ENCODE data around the gene TMSB4X.
"Not testable (repeated sequence)": the region's sequence is repeated elsewhere in the genome, so short reads cannot be mapped to it uniquely, and the experiment has no call there.

Gene TMSB4X

DNA sequence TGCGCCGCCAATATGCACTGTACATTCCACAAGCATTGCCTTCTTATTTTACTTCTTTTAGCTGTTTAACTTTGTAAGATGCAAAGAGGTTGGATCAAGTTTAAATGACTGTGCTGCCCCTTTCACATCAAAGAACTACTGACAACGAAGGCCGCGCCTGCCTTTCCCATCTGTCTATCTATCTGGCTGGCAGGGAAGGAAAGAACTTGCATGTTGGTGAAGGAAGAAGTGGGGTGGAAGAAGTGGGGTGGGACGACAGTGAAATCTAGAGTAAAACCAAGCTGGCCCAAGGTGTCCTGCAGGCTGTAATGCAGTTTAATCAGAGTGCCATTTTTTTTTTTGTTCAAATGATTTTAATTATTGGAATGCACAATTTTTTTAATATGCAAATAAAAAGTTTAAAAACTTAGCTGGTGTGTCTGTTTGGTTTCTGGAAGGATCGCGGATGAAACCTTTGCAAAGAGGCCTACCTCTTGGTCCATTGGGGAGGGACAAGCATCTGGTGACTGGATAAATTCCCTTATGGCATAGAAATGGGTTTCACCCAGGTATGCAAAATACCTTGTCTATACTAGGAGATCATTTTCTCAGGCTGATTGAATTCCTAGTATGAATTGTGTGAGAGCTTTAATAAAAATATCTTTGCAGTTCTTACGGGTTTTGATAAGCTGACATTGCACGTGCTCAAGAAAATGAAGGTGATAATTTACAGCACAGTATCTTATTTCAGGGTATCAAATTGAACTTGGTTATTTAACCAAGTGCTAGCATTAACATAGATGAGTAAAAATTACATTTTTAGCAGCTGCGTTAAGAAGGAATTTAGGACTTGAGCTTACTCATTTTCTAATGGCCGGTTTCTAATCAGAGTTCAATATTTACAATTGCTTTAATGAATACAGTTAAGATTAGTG lies 2.2 kb downstream of the TMSB4X start:
- DNase-seq, result not testable (repeated sequence)

DNA sequence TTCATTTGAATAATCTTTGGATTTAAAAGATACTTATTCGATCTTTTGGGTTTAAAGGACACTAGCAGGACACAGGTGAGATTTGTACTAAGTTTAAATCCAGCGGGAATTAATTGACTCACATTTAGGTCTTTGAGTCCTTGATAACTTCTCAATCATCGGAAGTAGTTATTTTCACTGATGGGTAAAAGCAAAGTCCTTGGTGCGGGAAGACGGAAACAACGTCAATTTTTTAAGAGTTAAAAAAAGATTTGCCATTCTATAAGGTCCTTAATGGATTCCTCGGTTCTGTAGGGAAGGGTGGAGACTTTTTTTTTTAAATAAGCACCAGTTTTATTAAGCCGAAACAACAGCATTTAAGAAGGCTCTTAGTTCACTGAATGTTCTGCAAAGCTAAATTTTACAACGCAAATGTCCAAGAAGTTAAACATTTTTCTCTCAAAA lies 2.9 kb downstream of the TMSB4X start:
- no peak for DNase-seq

DNA sequence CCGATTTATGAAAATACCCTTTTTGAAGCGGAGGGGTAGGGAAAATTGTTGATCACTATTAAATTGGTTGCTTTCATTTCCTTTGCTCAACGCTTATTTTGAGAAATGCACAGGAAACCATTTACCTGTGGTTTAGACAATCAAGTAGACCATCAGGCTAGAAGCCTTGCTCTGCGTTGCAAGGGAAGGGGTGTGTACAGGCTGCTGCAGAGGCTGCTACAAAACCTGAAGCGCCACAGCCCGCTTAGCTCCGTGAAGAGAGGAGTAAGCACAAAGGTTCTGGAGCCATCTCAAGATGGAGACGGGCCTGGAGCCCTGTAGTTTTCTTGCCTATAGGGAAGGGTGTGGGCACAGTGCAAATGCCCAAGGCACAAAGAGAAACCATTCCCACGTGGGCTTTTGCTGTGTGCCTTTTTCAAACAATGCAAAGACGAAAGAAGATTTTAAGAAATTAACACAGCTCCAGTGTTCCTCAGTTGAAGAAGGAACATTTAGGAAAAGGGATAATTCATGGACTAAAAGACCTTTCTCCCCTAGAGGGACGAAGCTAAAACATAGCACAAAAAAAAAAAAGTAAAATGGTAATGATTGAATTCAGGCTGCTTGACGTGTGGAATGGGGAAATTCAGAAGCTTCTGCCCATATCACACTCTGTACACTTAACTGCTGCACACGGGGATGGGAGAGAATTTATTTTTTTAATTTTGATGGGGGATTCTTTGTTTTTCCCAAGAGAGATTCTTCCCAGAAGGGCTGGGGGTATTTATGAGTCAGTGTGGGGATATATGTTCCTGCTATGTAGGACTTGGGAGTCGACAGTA lies 3.5 kb downstream of the TMSB4X start:
- DNase-seq, result peak; percentile 29

DNA sequence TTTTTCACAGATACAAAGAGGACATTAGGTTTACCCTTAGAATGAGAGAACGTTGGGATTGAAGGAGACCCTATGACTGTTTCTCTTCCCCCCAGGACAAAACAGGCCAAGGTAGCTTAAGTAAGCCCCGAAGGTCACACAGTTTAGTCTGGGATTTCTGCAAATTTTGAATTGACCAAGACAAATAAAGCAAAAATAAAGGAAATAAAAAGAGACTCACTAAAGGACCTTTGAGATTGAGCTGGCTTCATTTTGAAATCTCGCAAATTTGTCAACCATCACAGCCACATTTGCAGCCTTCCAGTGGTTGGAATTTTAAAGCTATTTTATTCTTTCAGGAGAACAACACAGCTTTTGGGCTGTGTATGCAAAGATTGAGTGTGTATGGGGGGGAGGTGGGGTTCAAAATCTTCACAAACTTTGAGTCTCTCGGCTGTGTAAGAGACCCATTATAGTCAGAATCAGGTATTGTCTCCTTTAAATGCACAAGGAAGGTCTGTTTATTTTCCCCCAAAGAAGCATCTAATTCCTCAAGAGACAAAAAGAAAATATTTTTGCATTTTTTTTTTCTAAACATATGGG lies 4.2 kb downstream of the TMSB4X start:
- DNase-seq, result no peak

DNA sequence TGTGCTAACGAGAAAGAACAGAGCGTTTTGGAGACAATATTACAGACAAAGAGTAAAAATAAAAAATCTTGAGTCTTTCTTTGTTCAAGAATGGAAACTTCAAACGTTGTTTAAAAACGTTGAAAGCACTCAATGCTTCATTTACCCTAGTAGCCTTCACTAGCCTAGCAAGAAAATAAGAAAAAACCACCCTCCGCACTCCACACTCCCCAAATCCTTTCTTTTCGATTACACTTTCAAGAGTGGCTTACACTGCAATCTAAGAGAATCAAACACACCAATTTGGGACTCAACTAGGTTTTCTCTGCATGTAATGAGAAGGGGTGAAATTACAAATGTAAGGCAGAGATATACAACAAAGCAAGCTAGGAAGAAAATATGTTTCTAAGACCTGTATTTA lies 4.7 kb downstream of the TMSB4X start:
- no peak for DNase-seq

DNA sequence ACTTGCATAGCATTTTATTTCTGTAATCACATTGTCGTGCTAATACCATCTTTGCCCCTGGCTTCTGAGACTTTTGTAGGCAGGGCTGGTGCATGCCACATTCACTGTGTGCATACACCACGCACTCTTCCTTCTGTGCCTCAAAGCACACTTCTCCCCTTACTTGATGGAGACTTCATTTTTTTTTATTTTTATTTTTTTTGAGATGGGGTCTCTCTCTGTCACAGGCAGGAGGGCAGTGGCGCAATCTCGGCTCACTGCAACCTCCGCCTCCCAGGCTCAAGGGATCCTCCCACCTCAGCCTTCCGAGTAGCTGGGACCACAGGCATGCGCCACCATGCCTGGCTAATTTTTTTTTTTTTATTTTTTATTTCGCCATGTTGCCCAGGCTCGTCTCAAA lies 5.1 kb downstream of the TMSB4X start:
- not testable (repeated sequence) for DNase-seq

DNA sequence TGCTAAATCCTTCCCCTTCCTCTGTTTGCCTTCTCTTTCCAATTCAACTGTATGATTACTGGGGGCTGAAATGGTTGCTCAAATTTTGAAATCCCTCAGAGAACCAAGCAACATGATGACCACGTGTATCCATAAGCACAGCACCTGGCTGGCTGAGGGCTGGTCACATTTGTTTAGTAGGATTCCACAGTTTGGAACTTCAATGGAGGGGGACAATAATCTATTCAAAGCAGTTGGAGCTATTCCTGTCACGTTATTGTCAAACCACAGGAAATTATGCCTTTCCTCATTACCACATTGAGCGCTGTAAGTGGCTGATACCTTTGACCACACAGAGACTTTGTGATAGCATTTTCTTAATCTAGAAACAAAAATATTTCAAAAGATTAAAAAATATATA lies 7.0 kb downstream of the TMSB4X start:
- no peak for DNase-seq

DNA sequence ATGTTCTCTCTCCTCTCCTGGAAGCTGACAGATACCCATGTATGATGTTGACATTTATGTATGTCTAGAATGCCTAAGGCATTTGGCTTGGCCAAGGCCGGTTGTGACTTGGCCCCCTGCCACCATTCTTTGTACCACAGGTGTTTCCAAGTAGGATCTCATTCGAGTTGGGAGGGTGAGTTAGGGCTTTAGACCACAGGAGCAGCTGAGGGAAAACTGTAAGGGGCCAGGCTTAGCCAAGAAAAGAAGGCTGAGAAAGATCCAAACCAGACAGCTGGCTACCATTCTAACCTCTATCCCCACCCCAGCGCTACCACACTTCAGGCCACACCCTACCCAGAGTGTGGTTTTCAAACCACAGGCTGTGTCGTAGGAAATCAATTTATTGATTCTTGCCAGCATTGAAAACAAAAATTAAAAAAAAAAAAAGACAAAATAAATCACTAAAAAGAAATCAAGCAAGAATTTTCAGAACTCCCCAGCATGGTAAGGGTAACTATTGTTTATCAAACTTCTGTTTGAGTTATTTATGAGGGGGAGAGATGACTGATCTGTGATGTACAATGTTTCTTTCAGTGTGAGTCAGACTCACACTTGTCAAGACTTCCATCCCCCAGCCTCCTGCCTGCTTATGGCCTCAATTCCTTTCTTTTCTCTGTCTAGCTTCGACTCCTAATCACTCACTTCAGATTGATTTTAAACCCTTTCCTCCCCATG lies 9.9 kb downstream of the TMSB4X start:
- peak; percentile 4 for DNase-seq

DNA sequence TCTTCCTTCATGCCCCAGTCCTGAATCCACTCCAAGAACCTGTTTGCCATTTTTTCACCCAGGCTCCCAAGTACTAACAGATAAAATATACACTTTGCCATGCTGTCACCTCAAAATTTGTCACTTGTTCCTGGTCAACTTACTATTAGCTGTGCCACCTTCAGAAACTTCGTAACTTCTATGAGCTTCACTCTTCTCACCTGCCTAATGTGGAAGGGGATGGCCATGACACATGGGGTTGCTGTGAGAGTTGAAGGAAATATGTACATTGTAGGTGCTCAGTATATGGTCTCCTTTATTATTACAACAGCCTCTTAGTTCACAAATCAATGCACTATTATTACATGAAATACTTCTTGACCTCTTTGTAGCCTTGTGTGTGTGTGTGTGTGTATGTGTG lies 10.4 kb downstream of the TMSB4X start:
- DNase-seq, result no peak

DNA sequence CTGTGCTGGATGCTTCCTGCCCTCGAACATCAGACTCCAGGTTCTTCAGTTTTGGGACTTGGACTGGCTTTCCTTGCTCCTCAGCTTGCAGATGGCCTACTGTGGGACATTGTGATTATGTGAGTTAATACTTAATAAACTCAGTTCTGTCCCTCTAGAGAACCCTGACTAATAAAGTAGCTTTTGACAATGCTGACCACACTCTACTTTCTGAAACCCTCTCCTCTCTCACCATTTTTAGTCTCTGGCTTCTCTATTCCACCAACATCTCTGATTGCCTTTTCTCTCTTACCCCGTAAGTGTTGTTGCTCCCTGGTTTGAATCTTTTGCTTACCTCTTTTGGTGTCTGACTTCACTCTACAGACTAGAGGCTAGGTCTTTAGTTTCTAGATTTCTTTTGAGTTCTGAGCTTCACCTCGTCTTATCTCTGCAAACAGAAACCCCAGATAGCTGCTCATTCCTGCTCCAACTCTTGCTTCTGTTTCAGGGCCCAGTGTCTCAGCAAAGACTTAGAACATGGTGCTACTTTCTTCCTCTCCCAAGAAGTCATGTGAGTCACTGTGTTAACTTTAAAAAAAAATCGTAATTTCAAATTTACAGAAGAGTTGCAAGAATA lies 11.4 kb downstream of the TMSB4X start:
- no peak for DNase-seq

DNA sequence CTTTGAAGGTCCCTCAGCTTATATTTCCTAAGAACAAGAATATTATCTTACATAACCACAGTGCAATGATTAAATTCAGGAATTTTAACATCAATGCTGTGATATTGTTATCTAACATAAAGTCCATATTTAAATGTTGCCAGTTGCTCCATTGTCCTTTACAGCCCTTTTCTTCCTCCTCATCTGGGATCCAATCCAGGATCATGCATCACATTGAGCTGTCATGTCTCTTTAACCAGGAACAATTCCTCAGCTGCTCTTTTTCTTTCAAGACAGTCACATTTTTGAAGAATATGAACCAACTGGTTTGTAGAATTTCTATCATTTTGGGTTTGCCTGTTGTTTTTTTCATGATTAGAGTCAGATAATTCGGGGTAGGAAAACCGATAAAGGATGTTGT lies 12.0 kb downstream of the TMSB4X start:
- no peak for DNase-seq

DNA sequence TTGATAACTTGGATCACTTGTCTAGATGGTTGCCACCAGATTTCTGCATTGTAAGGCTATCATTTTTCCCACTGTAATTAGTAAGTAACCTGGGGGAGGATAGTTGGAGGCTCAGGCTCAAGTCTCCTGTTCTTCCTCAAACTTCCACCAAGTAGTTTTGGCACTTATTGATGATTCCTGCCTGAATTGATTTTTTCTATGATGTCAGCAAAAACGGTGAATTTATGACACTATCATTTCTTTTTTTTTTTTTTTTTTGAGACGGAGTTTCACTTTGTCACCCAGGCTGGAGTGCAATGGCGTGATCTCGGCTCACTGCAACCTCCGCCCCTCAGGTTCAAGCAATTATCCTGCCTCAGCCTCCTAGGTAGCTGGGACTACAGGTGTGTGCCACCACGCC lies 12.4 kb downstream of the TMSB4X start:
- DNase-seq, result no peak

DNA sequence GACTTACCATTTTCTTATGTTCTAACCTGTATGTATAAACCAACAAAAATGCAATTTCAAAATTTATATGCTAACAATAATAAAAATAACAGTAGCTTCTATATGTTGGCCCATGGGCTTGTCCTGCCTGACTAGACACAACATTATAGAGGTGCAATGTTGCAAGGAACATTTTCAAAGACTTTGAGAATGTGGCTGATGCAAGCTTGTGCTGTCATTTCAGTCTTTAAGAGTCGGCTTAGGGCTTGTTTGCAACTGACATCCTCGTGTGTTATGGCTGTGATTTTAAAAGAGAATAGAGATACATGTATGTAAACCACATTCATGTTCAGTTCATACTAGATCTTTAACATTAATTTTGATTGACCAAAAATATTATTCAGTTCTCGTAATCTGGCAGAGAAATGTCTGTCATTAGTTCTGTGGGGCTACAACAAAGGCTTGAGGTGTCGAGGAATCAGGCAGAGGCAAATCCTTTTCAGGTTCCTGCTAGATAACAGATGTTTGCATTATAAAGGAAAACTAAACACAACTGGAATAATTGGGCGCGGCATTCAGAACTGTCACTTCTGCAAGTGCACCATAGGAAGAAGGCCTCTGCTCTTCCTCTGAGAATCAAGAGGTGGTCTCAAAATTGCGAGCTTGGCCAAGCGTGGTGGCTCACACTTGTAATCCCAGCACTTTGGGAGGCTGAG lies 13.1 kb downstream of the TMSB4X start:
- no peak for DNase-seq

DNA sequence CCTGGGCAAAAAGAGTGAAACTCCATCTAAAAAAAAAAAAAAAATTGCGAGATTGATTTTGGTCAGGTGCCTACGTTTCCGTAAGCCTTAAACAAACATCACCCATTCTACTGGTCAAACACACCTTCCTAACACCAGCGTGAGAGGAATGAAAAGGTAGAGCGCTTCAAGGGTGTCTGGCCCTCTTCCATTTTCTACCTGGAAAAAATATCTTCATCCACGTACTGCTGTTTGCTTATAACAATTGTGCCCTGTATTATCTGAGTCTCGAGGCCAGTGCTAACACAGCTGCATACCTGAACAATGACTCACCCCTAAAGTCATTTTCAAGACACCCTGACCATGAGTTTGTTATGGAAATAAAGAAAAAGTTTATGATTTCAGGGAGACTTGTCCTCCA lies 13.9 kb downstream of the TMSB4X start:
- DNase-seq, result no peak

DNA sequence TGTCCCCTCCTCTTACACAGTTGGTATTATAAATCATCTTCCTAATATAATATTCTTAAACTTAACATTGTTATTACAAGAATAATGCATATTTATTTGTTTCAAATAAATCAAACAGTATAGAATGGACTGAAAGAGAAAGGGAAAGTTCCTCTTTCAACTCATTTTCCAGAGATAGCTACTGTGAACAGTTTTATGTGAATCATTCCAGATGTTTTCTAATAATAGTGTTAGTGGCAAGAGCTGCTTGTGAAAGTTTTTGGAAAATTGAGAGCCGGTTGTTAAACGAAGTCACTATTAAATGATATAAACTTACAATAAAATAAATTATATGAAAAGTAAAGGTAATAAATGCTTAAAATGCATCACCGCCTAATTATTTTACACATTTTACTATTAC lies 14.6 kb downstream of the TMSB4X start:
- no peak for DNase-seq

DNA sequence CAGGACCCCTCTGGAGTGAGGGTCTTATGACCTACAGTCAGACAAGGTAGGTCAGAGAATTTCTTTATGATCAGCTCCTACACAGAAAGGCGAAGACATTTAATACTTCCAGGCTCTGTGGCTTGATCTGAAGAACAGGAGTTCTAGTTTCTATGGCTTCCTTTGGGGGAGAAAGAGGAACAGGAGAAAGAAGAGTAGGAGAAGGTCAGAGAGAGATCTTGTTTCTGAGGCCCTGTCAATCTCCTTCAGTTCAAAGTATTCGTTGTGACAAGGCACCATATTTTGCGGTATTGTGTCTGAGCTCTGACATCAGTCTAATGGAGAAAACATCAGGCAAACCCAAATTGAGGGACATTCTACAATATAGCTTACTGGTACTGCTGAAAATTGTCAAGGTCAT lies 16.7 kb downstream of the TMSB4X start:
- no peak for DNase-seq

DNA sequence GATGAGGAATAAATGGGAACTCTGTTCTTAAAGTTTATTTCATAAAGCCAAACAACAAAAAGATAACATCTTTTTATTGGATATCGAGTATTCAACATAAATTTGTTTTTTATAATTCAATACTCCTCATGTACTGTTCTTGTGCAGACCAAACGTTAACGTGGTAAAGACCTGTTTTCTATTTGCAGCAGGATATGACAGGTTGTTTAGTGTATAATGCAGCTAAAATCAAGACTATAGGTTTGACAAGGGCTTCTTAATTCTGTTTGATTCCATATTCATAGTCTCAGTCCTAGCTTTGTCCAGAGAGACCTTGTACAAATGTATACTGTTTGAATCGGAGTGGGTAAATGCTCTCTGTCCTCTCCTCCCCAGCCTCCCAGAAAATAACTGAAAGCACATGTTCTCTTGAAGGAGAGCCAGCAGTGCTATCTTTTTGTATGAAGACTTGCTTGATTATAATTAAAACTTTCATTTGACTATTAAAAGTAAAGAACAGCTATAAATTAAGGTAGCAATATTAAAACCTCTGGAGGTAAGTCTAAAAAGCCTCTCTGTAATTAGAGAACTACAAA lies 17.7 kb downstream of the TMSB4X start:
- DNase-seq, result no peak

DNA sequence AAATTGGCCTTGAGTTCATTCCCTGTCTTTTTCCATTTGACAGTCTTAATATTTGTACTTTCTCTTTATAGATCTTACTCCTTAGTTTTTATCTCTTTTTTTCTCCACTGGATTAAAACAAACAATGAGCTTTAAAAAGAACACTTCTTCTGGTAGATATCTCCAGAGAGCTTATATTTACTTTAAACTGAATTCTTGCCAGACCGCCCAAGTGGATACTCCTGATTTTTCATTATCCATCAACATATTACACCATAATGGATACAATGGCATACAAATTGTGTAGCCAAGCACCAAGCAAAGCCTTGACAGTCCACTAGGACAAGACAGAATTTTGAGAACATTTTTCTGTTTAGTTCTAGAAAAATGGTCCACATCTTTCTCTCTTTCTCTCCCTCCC lies 18.9 kb downstream of the TMSB4X start:
- no peak for DNase-seq

DNA sequence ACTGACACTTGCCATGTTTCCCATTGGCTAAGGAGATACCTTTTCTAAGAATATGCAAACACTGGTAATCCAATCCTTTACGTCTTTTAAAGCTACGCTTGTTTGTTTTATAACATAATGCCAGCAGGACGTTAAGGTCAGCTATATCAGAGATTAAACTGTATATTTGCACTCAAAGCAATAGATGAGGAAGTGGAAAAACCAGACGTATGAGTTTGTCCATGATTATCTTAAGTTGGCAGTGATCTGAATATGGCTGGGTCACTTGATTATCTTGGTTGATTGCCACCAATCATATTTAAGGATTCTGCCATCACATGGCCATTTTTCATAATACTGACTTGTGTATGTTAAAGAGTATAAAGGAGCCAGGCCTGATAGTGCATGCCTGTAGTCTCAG lies 19.4 kb downstream of the TMSB4X start:
- DNase-seq, result no peak

DNA sequence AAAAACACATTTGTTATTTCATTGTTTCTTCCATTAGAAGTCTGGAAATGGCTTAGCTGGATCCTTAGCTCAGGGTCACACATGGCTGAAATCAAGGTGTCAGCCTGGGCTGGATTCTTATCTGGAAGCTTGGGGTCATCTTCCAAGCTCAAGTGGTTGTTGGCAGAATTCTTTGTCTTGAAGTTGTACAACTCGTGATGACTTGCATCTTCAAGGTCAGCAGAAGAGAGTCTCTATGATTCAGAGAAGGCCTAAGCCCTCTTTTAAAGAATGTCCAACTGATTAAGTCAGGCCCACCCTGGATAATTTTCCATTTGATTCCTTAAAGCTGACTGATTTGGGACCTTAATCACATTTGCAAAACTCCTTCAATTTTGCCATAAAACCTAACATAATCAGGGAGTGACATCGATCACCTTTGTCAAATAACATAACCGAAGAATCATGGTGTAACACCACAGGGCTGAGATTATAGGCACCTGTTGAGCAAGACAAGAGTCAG lies 22.1 kb downstream of the TMSB4X start:
- no peak for DNase-seq

All from effector CD8-positive, alpha-beta T cell (primary cell).